HG03280 (cell line): Measurements from ENCODE around the gene RAPGEF4.

Experiments
- ATAC-seq: cut with Tn5 transposase; IDR thresholded peaks from one replicate; pipeline ENCODE4 v1.9.1; 2021; ENCODE audit warnings: mild to moderate bottlenecking, moderate library complexity; ENCODE audit not compliant: unreplicated experiment

RAPGEF4 gene

DNA sequence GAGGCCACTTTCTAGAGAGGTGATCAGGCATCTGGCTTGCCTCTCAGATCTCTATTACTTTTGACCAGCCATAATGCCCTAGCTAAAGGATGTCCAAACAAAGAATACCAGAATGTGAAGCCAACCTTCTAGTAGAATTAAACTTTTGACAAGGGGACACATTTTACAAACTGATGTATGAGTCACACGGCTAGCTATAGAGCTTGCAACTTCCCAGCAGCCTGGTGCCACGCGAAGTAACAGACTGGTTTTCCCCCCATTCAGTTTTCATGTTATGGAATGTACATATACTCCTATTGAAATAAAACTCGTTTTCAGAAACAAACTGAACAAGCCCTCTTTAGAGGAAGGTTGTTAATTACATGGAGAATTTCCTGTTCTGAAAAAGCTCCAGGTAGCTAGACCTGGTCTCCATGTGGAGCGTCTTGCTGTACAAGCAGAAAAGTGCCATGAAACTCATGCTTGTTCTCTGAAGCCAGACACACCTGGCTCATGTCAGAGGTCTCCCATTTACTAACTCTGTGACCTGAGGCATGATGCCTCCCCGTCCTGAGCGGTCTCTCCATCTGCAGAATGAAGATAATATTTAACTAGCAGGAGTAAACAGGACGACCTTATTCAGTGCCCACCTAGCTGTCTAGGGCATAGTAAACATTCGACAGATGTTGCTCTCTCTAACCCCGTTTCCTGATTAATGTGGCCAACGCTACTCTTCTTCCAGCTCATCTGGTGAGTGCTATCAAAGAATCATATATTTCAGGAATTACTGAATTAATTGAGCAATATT lies 258.5 kb downstream of the RAPGEF4 start:
- no peak for ATAC-seq

DNA sequence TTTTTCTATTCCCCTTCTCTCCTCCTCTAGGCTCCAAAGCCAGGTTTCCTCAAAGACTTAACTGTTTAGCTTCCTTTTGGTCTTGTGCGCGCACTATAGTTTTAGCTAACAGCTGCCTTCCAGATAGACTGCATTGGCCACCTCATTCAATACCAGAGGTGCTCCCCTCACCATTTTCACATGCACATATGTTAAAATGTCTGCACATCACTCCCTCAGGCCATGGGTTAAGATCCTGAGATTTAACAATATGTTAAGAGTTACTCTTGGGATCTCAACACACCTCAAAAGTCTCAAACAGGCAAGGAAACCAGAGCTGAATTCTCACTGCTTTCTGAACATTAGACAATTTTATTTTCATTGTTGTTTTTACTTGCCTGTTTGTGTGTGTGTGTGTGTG lies 259.2 kb downstream of the RAPGEF4 start:
- no peak for ATAC-seq

DNA sequence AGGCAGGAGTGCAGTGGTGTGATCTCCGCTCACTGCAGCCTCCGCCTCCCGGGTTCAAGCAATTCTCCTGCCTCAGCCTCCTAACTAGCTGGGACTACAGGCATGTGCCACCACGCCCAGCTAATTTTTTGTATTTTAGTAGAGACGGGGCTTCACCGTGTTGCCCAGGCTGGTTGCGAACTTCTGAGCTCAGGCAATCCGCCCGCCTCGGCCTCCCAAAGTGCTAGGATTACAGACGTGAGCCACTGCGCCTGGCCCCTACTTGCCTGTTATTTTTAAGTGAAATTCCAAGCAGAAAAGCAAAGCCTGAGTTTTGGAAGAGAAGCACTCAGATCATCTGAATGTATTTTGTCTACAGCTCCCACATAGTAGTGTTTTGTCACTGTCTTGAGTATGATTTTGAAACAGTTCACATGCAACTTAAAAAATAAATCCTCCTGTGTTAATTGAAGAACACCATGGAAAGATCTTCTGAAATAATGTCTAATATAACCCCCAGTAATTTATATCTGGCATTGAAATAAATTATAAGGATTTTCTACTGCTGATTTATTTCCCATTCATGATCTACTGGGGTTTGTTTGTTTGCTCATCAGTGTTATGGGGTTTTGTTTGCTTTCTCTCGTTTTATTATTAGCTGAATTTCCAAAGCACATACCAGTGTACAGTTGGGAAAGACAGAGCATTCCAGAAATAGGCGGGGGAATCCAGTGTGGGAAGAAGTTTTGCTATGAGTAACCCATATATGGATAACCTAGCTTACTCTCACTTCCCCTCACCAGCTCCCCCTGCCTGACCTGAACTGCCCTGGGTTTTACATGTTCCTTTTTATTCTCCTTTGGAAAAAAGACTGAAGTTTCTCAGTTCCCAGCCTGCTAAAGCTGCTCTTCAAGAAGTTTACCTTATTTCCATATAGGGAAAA lies 259.9 kb downstream of the RAPGEF4 start:
- no peak for ATAC-seq

DNA sequence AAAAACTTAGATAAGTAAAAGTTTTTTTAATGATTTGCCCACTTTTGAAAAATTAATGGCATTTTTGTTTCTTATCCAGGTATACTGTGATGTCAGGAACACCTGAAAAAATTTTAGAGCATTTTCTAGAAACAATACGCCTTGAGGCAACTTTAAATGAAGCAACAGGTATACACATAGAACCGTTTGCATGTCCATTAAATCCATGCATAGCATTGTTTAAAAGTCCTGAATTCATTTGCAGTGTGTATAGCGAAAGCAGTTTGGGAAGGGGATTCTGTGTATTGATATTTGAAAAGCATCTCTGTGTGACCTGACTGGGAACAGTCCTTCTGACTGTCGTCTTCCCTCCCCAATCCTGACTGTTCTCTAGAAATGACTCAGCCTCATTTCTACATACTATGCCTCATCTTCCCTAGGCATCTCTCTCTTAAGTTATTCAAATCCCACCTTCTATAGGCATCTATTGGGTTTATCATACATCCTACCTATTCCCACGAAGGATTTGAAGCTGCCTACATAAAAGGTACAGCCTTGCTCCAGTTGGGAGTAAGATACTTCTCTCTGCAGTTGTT lies 260.8 kb downstream of the RAPGEF4 start:
- ATAC-seq: no peak

DNA sequence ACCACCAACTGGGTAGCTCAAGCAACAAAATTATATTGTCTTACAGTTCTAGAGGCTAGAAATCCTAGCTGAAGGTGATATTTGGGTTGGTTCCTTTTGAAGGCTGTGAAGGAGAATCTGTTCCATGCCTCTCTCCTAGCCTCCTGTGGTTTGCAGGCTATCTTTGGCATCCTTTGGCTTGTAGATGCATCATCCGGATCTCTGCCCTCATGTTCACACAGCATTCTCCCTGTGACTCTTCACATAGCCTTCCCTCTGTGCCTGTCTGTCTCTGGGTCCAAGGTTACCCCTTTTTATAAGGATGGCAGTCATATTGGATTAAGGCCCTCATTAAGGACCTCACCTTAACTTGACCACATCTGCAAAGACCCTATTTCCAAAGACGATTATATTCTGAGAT lies 261.4 kb downstream of the RAPGEF4 start:
- no peak for ATAC-seq

DNA sequence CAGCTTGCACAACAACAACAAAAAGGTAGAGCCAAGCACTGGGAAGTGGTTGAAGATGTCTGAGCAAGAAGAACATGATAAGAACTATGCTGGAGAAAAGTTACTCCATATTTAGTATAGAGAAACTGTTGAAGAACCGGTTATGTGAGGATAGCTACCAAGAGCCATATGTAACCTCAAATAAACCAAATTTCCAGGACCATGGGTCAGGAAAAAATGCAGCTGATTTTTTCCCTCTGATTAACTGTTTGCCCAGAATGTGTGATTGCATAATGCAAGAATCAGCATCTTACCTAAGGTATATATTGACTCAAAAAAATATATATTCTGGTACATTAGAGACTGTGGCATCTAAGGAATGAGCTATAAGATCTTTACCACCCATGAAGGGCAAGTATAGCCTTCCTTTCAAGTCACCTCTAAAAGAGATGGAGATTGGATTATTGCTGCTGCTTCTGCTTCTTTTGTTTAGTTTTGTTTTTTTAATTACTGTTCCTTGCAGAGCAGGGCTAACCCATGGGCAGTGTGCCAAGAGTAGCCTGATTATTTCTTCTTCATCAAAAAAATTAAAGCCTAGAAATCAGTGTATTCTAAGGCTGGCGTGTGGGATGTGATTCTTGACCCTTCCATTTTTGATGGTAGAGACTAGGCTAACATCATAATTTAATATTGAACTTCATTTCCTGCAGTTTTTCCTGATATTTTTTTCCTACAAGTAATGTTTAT lies 263.1 kb downstream of the RAPGEF4 start:
- no peak for ATAC-seq

DNA sequence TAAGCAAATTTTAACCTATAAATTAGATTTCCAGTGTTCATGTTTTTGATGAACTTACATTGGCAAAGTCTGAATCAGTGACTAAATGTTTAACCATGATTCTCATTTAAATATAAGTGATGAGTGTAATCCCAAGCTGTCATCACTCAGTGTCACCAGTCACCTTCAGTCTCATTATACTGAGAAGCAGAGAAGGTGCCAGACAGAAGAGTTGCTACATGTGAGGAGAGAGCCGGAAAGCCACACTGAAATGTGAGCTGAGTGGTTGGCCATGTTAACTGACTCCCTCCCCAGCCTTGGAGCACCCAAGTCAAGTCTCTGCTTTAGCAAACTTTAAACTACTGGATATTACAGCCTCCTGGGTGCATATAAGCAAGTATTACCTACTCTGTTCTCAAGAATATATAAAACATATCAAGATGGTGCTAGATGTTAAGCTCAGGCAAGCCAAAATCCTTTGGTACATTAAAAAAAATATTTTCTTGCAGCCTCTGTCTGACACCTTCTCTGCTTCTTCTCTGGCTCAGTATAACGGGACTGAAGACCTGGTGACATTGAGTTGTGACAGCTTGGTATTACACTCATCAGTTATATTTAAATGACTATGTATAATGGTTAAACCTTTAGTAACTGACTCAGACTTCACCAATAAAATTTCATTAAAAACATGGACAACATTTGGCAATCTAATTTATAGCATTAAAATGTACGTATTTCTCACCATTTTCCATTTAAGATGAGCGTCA lies 264.2 kb downstream of the RAPGEF4 start:
- ATAC-seq: no peak

DNA sequence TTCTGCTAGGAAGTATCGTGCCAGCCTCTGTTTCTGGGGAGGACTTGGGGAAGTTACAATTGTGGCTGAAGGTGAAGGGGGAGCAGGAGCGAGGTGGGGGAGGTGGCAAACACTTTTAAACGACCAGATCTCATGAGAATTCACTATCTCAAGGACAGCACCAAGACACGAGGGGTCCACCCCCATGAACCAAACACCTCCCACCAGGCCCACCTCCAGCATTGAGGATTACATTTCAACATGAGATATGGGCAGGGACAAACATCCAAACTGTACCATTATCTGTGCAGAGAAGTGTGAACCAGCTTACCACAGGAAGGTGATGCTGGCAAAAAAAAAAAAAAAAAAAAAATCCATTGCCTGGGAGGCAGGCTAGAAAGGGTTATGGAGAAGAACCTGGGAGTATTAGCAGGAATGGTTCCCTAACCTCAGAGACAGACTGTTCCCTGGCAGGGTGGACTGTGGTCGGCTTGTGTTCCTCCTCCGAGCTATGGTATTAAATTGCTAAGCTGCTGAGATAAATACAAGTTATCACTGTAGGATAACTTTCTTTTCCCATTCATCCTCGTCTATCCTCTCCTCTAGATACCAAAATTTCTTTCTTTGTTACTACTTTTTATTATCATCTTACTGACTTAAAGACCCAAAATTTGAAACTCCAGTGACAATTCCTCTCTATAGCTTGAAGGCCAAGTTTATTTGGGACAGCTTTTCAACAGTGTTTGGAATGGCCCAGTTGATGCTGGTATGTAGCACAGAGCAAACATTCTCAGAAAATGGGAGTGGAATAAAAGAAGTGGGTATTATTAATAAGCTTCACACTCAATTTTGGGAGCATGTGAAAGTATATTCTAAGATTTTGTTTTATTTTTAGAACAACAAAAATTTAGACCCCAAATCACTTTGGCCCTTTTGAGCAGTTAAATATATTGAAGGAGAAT lies 266.3 kb downstream of the RAPGEF4 start:
- ATAC-seq: no peak

DNA sequence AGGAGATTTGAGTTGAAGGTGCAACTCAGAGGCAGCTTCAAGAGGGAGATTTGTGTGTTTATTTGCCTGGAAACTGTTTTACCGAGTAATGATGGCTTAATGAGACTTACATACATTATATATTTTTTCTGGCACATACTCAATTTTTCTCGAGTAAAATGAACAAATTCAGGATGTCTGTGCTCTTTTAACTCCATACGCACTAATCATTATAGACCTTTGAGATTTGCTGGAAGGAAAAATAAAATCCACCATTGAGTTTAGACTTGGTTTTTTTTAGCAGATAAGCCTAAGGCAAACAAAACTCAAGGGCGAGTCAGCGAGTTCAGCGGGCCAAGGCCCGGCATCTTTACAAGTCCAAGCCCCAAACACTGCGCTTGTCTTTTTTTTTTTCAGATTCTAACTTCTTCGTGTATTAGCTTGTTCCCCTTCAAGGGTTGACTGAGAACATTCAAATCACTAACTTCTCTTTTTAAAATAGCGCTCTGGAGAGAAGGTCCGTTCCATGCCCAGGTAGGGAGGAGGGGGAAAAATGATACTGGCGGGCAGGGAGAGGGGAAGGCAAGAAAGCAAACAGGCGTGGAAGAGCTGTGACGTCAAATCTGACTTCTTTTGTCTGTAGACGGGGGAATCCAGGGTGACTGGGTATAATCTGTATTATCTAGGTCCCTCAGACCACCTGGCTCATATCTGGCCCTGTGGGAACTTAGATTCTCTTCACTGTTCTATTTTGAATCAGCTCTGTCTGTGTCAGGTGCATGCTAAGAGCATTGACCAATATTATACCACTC lies 267.3 kb downstream of the RAPGEF4 start:
- ATAC-seq: no peak

DNA sequence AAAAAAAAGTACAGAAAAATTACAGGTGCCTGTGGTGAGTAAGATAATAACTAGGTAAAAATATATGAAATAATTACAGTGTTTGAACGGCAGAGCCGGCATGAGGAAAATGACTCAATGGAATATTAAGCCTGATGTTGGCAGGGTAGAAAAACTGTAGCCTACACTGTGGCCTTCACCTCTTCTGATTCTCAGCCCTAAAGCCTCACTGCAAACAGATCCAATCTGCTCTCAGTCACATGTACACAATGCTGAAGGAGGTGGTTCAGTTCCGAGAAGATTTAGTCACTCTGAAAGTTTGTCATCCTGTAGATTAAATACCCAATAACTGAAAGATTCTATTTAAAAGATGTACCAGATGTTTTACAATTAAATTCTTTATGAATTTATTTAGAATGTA lies 273.1 kb downstream of the RAPGEF4 start:
- ATAC-seq: no peak

DNA sequence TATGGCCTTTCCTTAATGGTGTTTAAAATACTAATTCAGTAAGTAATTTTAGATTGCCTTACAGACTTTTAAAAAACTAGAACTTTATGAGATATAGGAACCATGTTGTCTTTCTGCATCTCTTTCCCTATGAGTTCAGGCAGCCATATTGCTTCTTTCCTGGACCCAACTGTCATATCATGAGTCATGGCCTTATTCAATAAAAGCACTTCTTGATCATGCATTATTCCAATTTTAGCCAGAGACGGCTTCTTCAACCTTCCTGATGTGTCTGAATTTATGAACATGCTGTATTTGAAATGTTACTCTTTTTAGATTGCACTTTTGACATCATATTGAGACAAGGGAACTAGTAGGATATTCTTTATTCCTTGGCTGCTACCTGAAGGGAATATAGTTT lies 274.6 kb downstream of the RAPGEF4 start:
- no peak for ATAC-seq

DNA sequence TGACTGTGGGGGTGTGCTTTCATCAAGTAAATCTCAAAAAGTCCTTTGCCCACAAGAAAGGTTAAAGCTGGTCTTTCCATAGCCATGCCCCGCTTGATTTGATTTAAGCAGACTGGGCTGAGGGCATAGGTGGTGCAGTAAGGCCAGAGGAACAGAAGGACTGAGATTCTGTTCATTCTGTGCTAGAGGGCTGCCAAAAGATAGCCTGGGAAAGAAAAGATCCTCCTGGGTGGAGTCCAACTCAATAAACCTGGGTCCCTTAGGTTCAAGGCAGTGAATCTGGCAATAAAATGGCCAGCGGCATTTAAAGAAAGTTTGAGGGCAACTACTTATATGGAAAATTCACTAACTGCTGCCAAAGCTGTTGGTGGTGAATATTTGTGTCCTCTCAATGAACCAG lies 280.8 kb downstream of the RAPGEF4 start:
- ATAC-seq: no peak

DNA sequence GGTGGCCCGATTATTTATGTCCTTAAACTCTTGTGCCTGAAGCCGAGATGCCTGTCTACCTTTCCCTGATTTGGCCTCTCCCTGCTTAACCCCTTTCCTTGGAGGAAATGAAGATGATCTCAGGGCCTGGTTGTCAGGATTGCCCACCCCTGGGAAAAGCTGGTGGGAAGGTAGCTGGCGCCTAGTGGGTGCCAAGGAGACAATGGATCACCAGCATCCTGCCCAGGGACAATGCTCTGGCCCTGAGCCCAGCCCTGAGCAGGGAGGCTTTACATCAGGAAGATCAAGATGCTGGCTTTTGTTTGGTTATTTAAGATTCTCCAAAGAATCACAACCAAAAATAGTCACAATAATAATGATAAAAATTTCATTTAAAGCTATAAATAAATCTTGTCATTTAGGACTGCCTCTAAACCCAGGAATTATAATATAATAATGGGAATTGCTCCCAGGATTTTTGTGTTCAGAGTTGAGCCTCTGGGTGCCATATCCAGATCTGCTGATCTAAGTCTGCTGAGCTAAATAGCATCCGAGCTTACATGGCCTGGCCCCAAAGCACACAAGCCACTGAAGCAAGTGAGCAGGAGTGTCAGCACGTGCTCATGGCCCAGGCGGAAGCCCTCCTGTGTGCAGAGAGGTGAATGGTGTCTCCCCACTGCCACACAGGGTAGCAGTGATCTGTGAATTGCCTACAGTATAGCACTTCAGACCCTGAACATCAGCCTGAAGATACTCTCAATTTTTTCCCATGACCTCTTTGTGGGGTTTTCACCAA lies 282.2 kb downstream of the RAPGEF4 start:
- no peak for ATAC-seq

DNA sequence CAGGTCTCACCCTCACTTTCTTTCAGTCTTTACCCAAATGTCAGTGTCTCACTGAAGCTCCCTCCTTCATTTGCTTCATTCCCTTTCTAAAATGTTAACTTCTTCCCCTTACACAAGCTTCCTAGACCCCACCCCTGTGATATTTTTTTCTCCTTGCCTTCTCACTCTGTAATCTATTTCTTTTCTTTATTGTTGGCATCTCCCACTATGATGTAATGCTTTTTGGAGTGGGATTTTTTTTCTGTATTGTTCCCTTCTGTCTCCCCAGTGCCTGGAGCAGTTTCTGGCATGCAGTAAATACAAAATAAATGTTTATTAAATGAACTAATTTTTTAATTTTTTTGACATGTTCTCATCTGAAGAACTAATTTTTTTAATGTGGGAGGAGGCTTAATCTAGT lies 284.1 kb downstream of the RAPGEF4 start:
- ATAC-seq: no peak

DNA sequence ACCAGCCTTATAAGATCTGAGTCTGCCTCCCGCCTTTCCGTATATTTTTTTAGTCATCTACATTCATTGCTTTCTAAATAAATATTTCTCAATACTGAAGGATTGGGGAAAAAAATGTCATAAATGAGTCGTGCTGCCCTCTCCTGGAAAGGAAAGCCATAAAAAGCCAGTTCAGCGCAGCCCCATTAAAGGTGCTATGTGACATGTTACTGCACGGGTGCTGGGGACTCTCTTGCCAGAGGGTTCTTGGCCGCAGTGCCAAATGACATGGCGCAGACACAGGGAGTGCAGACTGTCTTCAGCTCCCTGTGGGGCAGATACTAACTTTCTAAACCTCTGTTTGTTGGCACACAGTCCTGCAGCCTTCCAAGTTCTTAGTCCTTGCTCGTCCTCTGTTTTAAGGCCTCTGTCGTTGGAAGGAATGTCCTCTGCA lies 286.3 kb downstream of the RAPGEF4 start:
- ATAC-seq: no peak

DNA sequence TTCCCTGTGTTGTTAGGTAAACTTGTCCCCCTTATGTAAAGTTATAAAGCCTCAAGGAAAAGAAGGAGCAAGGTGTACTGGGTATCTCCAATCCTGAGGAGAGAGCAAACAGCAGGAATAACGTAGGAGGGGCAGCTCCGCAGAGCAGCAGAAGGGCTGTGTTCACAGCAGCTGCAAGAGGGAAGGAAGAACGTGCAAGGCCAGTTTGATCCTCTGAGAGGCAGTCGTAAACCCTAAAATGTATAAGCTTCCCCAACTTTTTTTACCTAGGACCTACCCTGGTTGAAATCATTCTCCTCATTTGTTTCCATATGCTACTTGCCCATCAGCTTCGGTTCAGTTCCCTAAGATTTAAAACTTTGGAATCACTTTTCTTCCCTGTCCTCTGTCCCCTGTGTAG lies 288.1 kb downstream of the RAPGEF4 start:
- no peak for ATAC-seq

DNA sequence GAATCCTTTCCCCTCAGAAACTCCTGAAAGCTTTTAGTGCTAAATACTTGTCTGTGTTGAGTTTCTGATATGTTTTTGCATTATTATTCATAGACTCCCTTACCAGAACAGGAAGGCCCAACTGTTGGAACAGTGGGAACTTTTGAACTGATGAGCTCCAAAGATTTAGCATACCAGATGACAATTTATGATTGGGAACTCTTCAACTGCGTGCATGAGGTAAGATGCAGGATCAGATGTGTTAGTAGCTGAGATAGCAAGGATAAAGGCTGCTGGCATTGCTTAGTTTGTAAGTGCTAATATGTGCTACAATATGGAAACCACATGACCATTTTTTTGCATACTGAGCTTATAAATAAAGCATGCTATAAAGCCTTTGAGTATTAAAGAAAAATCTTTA lies 290.8 kb downstream of the RAPGEF4 start:
- no peak for ATAC-seq
